H1 (cell line): ENCODE results near the gene BICD1. TPM values are rescaled to one million over a fixed set of nuclear protein-coding genes. Genes with fewer than 3 reads are reported as not detected.

Experiments used
- EGR1 ChIP-seq: IDR thresholded peaks from 2 replicates; pipeline ENCODE4 v1.6.1; 2011; ENCODE audit warnings: low read depth, low read length, borderline replicate concordance
- PHF8 ChIP-seq: fragments of 200-600 bp; sonication (generic); conservative IDR thresholded peaks from 2 replicates; pipeline ENCODE4 v1.7.1; 2012; ENCODE audit warnings: low read depth, mild to moderate bottlenecking, inconsistent platforms, low read length, moderate library complexity
- POLR2AphosphoS5 ChIP-seq: IDR thresholded peaks from 2 replicates; pipeline ENCODE4 v1.6.1; 2011; ENCODE audit warnings: low read depth, low read length
- RFX5 ChIP-seq: IDR thresholded peaks from 2 replicates; pipeline ENCODE4 v1.6.1; 2011; ENCODE audit warnings: low read depth, low read length, improper control_type of control experiment, borderline replicate concordance
- RXRA ChIP-seq: IDR thresholded peaks from 2 replicates; pipeline ENCODE4 v1.6.1; 2011; ENCODE audit warnings: low read depth, mild to moderate bottlenecking, low read length, moderate library complexity; ENCODE audit not compliant: insufficient read depth
- SIX5 ChIP-seq: IDR thresholded peaks from 2 replicates; pipeline ENCODE4 v1.6.1; 2011; ENCODE audit warnings: mild to moderate bottlenecking, low read depth, low read length
- SP2 ChIP-seq: IDR thresholded peaks from 2 replicates; pipeline ENCODE4 v1.6.1; 2012; ENCODE audit warnings: mild to moderate bottlenecking, low read length, inconsistent platforms
- TAF7 ChIP-seq: optimal IDR thresholded peaks from 2 replicates; pipeline ENCODE3; 2011; ENCODE audit warnings: low read depth, mild to moderate bottlenecking, inconsistent platforms, low read length, moderate library complexity, borderline replicate concordance
- TBP ChIP-seq: IDR thresholded peaks from 2 replicates; pipeline ENCODE4 v1.6.1; 2011; ENCODE audit warnings: low read depth, low read length, improper control_type of control experiment
- polyA plus RNA-seq, 7 experiments: library from polyadenylated mRNA; depleted of rRNA in 3 of 7; stranded (reverse) in 5 of 7; unstranded in 2 of 7; fragments of >200 nt in 5 of 7; fragments of 200-250 nt in 2 of 7; gene quantifications; 1 replicate in 5 of 7; 2 replicates in 1 of 7; 4 replicates in 1 of 7; pipeline versions ENCODE4 v1.2.1 to v1.2.3, GENCODE V29; 2011 to 2013; ENCODE audit warnings: missing spikeins in 2 of 7, mixed read lengths in 2 of 7
- total RNA-seq: library from RNA; stranded (reverse); fragmentation: NEBNext Ultra II Directional; extraction: Animal tissue kit (Norgen Biotek cat#: 25700); gene quantifications from 2 replicates; pipeline ENCODE4 v1.2.1, GENCODE V29; 2021
- TF ChIP-seq, protein P1 (sequence below): fragments of 300-600 bp; sonication (generic); IDR thresholded peaks from 2 replicates; pipeline ENCODE4 v1.7.1; 2012; ENCODE audit warnings: low read length, moderate library complexity, mild to moderate bottlenecking, inconsistent platforms; ENCODE audit not compliant: insufficient replicate concordance
- TF ChIP-seq, protein P2 (sequence below): IDR thresholded peaks from 2 replicates; pipeline ENCODE4 v1.6.1; 2011; ENCODE audit warnings: low read depth, mild to moderate bottlenecking, low read length; ENCODE audit not compliant: insufficient read depth

The BICD1 gene
- total and polyA plus RNA-seq, 2 of the 8 experiments (the other 6 are each of a cell fraction or from before 2014, with no cell fraction given), result 34.1 to 58.4 TPM

DNA sequence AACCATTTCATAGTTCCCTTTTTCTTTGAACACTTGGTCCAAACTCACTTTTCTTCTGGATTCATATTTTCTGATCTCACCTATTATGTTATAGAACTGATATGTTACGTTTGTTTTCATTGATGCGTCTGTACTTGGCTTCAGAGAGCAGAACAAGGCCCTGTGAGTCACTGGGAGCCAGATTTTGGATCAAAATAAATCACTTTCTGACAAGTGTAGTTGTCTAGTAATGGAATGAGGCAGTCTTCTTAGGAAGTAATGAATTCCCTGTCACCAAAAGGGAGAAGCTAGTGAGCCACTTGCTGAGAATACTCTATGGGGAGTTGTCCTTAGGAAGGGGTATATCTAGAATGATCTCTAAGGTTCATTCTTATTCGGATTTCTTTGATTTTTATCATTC is 10.2 kb downstream of the BICD1 start (continued):
- TF ChIP-seq, protein P1, sequence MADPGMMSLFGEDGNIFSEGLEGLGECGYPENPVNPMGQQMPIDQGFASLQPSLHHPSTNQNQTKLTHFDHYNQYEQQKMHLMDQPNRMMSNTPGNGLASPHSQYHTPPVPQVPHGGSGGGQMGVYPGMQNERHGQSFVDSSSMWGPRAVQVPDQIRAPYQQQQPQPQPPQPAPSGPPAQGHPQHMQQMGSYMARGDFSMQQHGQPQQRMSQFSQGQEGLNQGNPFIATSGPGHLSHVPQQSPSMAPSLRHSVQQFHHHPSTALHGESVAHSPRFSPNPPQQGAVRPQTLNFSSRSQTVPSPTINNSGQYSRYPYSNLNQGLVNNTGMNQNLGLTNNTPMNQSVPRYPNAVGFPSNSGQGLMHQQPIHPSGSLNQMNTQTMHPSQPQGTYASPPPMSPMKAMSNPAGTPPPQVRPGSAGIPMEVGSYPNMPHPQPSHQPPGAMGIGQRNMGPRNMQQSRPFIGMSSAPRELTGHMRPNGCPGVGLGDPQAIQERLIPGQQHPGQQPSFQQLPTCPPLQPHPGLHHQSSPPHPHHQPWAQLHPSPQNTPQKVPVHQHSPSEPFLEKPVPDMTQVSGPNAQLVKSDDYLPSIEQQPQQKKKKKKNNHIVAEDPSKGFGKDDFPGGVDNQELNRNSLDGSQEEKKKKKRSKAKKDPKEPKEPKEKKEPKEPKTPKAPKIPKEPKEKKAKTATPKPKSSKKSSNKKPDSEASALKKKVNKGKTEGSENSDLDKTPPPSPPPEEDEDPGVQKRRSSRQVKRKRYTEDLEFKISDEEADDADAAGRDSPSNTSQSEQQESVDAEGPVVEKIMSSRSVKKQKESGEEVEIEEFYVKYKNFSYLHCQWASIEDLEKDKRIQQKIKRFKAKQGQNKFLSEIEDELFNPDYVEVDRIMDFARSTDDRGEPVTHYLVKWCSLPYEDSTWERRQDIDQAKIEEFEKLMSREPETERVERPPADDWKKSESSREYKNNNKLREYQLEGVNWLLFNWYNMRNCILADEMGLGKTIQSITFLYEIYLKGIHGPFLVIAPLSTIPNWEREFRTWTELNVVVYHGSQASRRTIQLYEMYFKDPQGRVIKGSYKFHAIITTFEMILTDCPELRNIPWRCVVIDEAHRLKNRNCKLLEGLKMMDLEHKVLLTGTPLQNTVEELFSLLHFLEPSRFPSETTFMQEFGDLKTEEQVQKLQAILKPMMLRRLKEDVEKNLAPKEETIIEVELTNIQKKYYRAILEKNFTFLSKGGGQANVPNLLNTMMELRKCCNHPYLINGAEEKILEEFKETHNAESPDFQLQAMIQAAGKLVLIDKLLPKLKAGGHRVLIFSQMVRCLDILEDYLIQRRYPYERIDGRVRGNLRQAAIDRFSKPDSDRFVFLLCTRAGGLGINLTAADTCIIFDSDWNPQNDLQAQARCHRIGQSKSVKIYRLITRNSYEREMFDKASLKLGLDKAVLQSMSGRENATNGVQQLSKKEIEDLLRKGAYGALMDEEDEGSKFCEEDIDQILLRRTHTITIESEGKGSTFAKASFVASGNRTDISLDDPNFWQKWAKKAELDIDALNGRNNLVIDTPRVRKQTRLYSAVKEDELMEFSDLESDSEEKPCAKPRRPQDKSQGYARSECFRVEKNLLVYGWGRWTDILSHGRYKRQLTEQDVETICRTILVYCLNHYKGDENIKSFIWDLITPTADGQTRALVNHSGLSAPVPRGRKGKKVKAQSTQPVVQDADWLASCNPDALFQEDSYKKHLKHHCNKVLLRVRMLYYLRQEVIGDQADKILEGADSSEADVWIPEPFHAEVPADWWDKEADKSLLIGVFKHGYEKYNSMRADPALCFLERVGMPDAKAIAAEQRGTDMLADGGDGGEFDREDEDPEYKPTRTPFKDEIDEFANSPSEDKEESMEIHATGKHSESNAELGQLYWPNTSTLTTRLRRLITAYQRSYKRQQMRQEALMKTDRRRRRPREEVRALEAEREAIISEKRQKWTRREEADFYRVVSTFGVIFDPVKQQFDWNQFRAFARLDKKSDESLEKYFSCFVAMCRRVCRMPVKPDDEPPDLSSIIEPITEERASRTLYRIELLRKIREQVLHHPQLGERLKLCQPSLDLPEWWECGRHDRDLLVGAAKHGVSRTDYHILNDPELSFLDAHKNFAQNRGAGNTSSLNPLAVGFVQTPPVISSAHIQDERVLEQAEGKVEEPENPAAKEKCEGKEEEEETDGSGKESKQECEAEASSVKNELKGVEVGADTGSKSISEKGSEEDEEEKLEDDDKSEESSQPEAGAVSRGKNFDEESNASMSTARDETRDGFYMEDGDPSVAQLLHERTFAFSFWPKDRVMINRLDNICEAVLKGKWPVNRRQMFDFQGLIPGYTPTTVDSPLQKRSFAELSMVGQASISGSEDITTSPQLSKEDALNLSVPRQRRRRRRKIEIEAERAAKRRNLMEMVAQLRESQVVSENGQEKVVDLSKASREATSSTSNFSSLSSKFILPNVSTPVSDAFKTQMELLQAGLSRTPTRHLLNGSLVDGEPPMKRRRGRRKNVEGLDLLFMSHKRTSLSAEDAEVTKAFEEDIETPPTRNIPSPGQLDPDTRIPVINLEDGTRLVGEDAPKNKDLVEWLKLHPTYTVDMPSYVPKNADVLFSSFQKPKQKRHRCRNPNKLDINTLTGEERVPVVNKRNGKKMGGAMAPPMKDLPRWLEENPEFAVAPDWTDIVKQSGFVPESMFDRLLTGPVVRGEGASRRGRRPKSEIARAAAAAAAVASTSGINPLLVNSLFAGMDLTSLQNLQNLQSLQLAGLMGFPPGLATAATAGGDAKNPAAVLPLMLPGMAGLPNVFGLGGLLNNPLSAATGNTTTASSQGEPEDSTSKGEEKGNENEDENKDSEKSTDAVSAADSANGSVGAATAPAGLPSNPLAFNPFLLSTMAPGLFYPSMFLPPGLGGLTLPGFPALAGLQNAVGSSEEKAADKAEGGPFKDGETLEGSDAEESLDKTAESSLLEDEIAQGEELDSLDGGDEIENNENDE, result no peak
- TF ChIP-seq TBP, result no peak
- TF ChIP-seq EGR1, result no peak
- no peak for TF ChIP-seq RFX5
- no peak for TF ChIP-seq PHF8
- no peak for TF ChIP-seq POLR2AphosphoS5
- TF ChIP-seq SP2, result no peak
- no peak for TF ChIP-seq RXRA
- TF ChIP-seq, protein P2, sequence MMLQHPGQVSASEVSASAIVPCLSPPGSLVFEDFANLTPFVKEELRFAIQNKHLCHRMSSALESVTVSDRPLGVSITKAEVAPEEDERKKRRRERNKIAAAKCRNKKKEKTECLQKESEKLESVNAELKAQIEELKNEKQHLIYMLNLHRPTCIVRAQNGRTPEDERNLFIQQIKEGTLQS, result no peak
- no peak for TF ChIP-seq TAF7
- no peak for TF ChIP-seq SIX5
